ENCODE results near the gene PTPN14.

- TF ChIP-seq POLR2A (IDR thresholded peaks at IDR 0.05; ENCODE audit: extremely low read depth, insufficient read length): no peak
- TF ChIP-seq, protein P1, sequence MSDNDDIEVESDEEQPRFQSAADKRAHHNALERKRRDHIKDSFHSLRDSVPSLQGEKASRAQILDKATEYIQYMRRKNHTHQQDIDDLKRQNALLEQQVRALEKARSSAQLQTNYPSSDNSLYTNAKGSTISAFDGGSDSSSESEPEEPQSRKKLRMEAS (IDR thresholded peaks at IDR 0.05; ENCODE audit: low read depth, low read length): no peak
Observed at GRCh38 chr1:214504330-214504729, 47.1 kb downstream of the PTPN14 start.

All from NB4 (cell line).